Calu3 (cell line): Measurements from ENCODE around the gene GPAM. TPM values are rescaled to one million over a fixed set of nuclear protein-coding genes. Genes with fewer than 3 reads are reported as not detected.

ENCODE experiments used
- BruUV-seq: library from RNA; stranded (reverse); fragments of 400-500 nt; replicated peaks from 2 replicates; lab custom pipeline; 2021; lab: Mats Ljungman, UMichigan
- CTCF ChIA-PET: fragments of 300-600 bp; sonication (Branson Sonifier 250); formaldehyde crosslinking; loops from one replicate; lab custom pipeline; 2022; ENCODE audit warnings: antibody characterized with exemption; lab: Charles Lee
- DNase-seq: peaks from one replicate; pipeline ENCODE4 v3.0.0; 2022
- H3K27ac Mint-ChIP-seq: one replicate; pipeline ENCODE4 v1.8.0; 2022; ENCODE audit warnings: mixed read lengths; ENCODE audit not compliant: unreplicated experiment
- H3K27me3 Mint-ChIP-seq: one replicate; pipeline ENCODE4 v1.8.0; 2022; ENCODE audit warnings: mixed read lengths; ENCODE audit not compliant: unreplicated experiment
- H3K36me3 Mint-ChIP-seq: one replicate; pipeline ENCODE4 v1.8.0; 2022; ENCODE audit warnings: mild to moderate bottlenecking, moderate library complexity, mixed read lengths; ENCODE audit not compliant: insufficient read depth, unreplicated experiment
- H3K4me1 Mint-ChIP-seq: one replicate; pipeline ENCODE4 v1.8.0; 2022; ENCODE audit warnings: mild to moderate bottlenecking, low read depth, mixed read lengths; ENCODE audit not compliant: unreplicated experiment
- H3K4me3 Mint-ChIP-seq: one replicate; pipeline ENCODE4 v1.8.0; 2022; ENCODE audit warnings: mild to moderate bottlenecking, low read depth, moderate library complexity, mixed read lengths; ENCODE audit not compliant: unreplicated experiment
- H3K9me3 Mint-ChIP-seq: one replicate; pipeline ENCODE4 v1.8.0; 2022; ENCODE audit warnings: low read depth, mixed read lengths; ENCODE audit not compliant: unreplicated experiment
- intact Hi-C: fragments of 100-400 bp; cut with micrococcal nuclease; formaldehyde crosslinking; loops from one replicate; pipeline ENCODE4 v1.10.0; 2022; ENCODE audit not compliant: unreplicated experiment
- total RNA-seq: library from RNA; stranded (reverse); gene quantifications from 2 replicates; pipeline ENCODE4 v1.2.3, GENCODE V29; 2022
- TF ChIP-seq, protein P1 (sequence below): fragments of 200-600 bp; IDR thresholded peaks from one replicate; pipeline ENCODE4 v1.8.0; 2022; ENCODE audit warnings: antibody characterized with exemption; ENCODE audit not compliant: unreplicated experiment

The GPAM gene
- total RNA-seq, 1 experiment from 2014 or later, result 6.5 TPM

DNA sequence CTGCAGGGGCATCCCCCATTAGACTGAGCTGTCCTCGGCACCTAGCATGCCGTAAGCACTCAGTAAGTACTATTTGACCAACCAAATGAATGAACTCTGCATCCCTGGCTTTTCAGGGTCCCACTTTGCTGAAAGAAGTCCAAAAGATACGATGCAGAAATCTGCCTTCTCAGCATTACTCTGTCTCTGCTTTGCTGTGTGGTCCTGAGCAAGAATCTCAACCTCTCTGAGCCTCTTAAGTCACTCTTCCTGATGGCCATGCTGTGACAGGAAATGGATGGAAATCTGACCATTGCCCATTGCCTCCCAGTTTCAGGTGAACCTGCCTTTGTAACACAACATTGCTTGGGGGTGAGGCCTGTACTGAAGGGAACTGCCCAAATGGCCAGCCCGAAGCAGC lies 48.0 kb downstream of the GPAM start:
- TF ChIP-seq, protein P1, sequence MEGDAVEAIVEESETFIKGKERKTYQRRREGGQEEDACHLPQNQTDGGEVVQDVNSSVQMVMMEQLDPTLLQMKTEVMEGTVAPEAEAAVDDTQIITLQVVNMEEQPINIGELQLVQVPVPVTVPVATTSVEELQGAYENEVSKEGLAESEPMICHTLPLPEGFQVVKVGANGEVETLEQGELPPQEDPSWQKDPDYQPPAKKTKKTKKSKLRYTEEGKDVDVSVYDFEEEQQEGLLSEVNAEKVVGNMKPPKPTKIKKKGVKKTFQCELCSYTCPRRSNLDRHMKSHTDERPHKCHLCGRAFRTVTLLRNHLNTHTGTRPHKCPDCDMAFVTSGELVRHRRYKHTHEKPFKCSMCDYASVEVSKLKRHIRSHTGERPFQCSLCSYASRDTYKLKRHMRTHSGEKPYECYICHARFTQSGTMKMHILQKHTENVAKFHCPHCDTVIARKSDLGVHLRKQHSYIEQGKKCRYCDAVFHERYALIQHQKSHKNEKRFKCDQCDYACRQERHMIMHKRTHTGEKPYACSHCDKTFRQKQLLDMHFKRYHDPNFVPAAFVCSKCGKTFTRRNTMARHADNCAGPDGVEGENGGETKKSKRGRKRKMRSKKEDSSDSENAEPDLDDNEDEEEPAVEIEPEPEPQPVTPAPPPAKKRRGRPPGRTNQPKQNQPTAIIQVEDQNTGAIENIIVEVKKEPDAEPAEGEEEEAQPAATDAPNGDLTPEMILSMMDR, result no peak
- H3K27ac Mint-ChIP-seq, result no peak overlapping the region
- H3K9me3 Mint-ChIP-seq, result no peaks in the 10 kb centered on the region

DNA sequence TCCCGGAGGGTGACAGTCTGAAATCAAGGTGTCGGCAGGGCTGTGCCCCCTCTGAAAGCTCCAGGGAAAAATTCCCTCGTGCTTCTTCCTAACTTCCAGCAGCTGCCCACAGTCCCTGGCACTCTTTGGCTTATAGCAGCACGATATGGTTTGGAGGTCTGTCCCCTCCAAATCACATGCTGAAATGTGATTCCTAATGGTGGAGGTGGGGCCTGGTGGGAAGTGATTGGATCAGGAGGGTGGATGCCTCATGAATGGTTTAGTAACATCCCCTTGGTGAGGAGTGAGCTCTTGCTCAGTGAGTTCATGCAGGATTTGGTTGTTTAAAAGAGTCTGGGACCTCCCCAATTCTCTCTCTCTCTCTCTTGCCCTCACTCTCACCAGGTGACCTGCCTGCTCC lies 51.1 kb downstream of the GPAM start:
- DNase-seq, result no peak
- TF ChIP-seq, protein P1, result no peak
- CTCF ChIA-PET, result no interaction called here
- Mint-ChIP-seq H3K9me3 (no peaks in the 10 kb centered on the region), H3K36me3 (no peaks in the 10 kb centered on the region), H3K4me1 (no peaks in the 10 kb centered on the region), H3K4me3 (no peak overlapping the region), H3K27ac (no peak overlapping the region), H3K27me3 (peaks cover 13% of the 10 kb centered on the region)
- BruUV-seq, result no TSS peak
- intact Hi-C loops, result loop anchor here (10.0 kb wide), 1 partner anchor 1058 kb away; the partner anchor contains the start of gene ADRA2A

More for the DNA sequence above, 48.0 kb downstream of the GPAM start:
- Mint-ChIP-seq H3K4me3 (no peak overlapping the region), H3K4me1 (no peaks in the 10 kb centered on the region), H3K27me3 (peaks cover 21% of the 10 kb centered on the region), H3K36me3 (no peaks in the 10 kb centered on the region)
- no peak for DNase-seq
- CTCF ChIA-PET, result interaction anchor here (0.6 kb wide), 1 partner anchor 569 kb away, joined by 4 read pairs; no protein-coding TSS in a partner anchor
- intact Hi-C loops, result loop anchor here (5.0 to 10.0 kb wide), 2 partner anchors 378 to 1061 kb away; partner anchors contain the start of gene ADRA2A
- BruUV-seq, result no TSS peak

DNA sequence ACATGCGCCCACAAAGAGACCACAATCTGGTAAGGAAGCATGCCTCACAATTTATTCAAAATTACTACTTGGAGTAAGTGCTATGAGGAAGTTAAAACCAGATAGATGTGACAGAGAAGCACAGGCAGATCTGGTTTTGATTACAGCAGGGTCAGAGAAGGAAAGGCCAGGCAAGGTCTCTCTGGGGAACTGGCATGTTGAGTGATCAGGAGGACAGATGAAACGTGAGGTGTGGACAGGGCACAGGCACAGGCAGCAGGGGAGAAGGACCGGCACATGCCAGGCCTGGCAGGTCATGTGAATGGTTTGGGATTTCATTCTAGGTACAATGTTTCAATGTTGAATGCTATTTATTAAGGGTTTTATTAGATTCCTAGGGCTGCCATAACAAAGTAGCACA lies 51.6 kb downstream of the GPAM start:
- BruUV-seq, result no TSS peak
- intact Hi-C loops, result loop anchor here (10.0 kb wide), 1 partner anchor 1057 kb away; the partner anchor contains the start of gene ADRA2A
- no peaks in the 10 kb centered on the region for H3K9me3 Mint-ChIP-seq
- H3K4me1 Mint-ChIP-seq, result no peaks in the 10 kb centered on the region
- H3K4me3 Mint-ChIP-seq, result no peak overlapping the region
- TF ChIP-seq, protein P1, result no peak
- no peak overlapping the region for H3K27ac Mint-ChIP-seq
- CTCF ChIA-PET, result no interaction called here
- H3K36me3 Mint-ChIP-seq, result no peaks in the 10 kb centered on the region
- H3K27me3 Mint-ChIP-seq, result peaks cover 17% of the 10 kb centered on the region
- no peak for DNase-seq

DNA sequence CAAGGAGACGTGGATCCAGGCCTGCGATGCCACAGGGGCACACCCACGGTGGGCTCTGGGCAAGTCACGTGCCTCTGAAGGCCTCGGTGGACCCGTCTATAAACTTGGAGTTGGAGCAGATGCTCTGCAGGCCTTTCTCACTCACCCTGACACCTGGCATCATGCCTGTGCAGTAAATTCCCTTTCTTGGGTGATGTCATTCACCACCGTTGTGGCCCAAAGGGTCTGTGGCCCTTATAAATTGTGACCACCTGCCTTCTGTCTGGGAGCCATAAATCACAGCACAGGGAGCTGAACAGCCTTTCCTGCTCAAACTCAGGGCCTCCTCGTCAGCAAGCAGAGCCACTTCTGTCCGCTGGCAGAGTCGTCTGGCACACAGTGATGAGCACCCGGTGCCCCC lies 52.2 kb downstream of the GPAM start:
- TF ChIP-seq, protein P1, result no peak
- CTCF ChIA-PET, result no interaction called here
- intact Hi-C loops, result loop anchor here (10.0 kb wide), 1 partner anchor 1057 kb away; the partner anchor contains the start of gene ADRA2A
- DNase-seq, result no peak
- BruUV-seq, result no TSS peak
- Mint-ChIP-seq H3K9me3 (no peaks in the 10 kb centered on the region), H3K4me1 (no peaks in the 10 kb centered on the region), H3K36me3 (no peaks in the 10 kb centered on the region), H3K27me3 (peaks cover 24% of the 10 kb centered on the region), H3K4me3 (no peak overlapping the region), H3K27ac (no peak overlapping the region)
